Stimulated activated CD4-positive, alpha-beta T cell treated with anti-CD3 and anti-CD28 coated beads, Interleukin-15, amount 100 ng/mL, for 48 hours (primary cell): Measurements from ENCODE around the gene FSTL5.

ENCODE experiments used
- DNase-seq, 2 donors: peaks; one replicate each; pipeline ENCODE4 v3.0.0-alpha.2; 2020; ENCODE audit warnings: low read depth in 2 of 2

The FSTL5 gene

DNA sequence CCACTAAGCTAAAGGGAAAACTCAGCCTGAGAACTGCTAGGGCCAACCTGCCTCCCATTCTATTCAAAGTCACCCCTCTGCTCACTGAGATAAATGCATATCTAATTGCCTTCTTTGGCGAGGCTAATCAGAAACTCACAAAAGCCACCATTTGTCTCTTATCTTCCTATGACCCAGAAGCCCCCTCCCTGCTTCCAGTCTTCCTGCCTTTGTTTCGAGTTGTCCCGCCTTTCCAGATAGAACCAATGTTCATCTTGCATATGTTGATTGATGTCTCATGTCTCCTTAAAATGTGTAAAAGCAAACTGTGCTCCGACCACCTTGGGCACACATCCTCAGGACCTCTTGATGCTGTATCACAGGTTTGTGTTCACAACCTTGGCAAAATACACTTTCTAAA, 459.8 kb downstream of the FSTL5 start:
- no peak for DNase-seq

DNA sequence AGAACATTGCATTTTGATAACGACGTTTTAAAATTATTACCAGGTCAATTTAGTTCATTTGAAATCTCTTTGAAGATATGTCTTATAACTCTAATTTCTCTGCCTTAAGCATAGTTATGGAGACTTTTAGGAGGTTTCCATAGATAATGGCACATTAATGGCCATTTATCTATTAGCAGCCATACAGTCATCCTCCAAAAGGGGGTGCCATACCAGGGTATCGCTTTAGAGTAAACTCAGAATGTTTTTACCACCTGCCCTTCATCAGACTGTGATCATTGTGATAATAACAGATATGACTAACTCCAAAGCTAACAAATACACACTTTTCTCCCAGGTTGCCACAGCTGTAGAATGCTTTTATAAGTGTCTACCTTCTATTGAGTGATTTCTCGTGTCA, 461.5 kb downstream of the FSTL5 start:
- no peak for DNase-seq

DNA sequence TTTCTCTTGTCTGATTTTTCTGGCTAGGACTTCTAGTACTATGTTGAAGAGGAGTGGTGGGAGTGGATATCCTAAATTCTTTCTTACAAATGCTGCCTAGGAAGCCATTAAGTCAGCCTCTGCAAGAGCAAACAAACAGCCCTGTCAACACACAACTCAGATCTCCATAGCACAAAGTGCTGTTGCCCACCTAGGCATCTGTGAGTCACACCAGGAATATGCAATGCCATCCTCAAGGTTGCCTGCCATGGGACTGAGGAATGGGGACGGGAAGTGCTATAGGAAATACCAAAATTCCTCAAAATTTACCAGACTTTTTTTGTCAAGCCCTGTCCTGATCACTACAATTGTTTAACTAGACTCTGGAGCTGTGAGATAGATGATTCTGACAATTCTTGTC, 466.9 kb downstream of the FSTL5 start:
- no peak for DNase-seq

DNA sequence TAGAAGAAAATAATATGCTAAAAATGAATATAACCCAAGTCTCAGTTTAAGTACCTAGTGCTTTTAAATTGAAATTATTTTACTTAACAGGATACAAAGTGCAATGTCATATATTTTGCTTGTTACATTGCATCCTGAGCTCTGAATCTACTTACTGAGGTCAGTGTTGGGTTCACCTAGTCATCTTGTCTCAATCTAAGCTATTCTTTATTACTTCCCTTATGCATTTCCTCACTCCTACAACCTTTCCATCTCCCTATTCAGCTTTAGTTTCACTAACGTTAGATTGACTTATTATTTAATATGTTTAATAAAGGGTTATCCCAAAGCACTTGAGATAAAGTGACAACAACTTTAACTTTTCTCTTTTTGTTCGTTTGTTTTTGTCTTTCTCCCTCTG, 483.7 kb downstream of the FSTL5 start:
- DNase-seq = no peak

DNA sequence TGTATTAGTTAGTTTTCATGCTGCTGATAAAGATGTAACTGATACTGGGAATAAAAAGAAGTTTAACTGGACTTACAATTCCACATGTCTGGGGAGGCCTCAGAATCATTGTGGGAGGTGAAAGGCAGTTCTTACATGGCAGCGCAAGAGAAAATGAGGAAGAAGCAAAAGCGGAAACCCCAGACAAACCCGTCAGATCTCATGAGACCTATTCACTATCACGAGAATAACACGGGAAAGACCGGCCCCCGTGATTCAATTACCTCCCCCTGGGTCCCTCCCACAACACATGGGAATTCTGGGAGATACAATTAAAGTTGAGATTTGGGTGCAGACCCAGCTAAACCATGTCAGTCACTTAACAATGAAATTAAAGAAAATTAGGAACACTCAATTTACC, 499.1 kb downstream of the FSTL5 start:
- no peak for DNase-seq

DNA sequence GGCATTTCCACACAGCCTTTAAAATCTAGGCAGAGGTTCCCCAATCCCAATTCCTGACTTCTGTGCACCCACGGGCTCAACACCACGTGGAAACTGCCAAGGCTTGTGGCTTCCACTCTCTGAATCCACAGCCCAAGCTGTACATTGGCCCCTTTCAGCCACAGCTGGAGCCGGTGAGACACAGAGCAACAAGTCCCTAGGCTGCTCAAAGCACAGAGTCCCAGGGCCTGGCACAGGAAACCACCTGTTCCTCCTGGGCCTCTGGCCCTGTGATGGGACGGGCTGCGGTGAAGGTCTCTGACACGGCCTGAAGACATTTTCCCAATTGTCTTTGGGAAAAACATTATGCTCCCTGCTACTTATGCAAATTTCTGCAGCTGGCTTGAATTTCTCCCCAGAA, 500.0 kb downstream of the FSTL5 start:
- no peak for DNase-seq

DNA sequence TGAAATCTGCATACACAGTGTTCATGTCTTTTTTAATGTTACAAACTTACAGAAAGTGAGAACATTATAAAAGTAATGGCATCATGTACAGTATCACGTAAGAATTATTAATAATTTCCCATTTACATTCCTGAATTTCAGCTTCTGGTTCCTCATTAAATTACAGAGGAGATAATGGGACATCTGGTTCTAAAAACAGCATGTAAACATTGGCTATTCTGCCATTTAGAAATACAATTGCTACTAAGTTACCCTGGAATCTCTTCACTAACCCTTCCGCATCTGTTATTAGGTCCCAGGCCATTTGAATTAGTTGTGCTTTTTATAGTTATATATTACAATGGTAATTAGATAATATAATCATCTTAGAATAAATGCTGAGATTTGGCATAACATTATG, 505.1 kb downstream of the FSTL5 start:
- DNase-seq = no peak

DNA sequence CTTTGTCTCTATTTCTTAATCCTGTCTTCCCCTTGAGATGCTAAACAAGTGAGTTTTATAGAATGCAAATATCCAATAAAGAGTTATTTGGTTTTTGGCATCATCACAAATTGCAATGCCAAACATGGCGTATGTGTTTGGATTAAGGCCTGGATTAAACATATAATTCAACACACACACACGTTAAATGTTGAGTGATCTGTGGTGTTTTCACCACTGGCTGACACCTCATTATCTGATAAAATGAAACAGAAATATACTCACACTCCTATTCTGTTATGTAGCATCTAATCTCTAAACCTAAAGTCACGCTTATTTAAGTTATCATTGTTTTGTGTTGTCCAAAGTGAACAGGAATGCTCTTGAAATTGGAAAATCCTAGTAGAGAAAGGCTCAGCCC, 506.2 kb downstream of the FSTL5 start:
- no peak for DNase-seq

DNA sequence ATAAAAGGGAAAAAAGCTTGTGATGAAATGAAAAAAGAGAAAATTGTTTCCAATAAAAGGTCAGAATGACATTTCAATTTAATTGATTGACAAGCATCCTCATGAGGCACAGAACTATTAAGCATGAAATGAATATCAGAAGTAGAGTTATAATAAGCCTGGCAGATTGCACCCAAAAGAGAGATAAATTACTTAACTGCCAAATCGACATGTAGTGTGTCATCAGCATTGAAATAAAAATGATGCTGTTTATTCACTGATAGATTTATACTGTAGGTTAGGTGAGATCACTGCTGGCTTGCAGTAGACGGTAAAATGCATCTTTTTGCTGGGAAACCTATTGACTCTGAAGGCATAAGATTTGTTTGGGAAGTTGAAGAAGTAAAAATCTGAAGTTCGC, 507.2 kb downstream of the FSTL5 start:
- no peak for DNase-seq

DNA sequence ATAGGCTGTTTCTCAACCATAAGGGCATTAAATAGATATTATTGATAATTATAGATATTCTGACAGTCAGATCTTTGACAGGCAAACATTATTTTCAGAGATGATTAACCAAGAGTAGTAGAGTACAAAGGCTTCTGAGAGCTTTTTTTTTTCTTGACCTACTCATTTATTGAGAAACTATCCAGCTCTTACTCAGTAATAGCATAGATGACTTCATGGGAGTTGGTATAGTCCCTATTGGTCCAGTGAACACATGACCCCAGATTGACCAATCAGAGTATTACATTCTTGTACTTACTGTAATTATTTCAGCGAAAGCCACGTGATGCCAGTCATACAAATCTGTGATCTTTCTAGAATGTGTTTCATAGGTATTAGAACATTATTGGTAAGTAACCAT, 508.7 kb downstream of the FSTL5 start:
- no peak for DNase-seq

DNA sequence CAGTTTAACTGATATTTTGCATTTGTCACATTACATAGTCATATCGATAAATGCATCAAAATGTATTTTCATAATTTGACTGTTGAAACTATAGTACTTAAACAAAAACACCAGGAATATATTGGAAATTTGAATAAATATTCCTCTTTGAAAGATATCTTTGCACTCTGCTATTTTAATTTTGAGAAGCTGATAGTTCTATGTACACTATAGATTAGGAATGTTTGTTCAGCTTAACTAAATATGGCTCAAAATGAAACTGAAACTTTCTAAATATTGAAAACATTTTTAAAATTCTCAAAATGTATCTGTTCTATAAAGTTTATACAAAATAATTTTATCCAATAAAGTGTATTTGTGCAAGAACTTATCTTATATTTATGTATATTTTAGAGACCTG, 510.1 kb downstream of the FSTL5 start:
- no peak for DNase-seq

DNA sequence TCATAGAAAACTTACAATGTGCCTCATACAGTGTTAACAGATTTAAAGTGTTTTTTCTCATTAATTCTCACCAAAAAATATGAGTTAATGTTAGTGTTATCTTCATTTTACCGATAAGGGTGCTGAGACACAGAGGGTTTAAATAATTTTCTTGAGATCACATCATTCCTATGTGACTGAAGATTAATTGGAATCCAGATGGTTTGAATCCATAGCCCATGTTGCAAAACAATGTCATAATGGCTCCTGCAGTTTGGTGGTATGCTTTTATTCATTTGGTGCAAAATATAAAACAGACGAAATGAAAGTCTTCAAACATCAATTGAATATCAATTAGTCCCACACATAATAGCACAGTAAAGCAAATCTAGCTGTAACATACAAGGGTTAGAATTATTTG, 512.2 kb downstream of the FSTL5 start:
- DNase-seq = no peak

DNA sequence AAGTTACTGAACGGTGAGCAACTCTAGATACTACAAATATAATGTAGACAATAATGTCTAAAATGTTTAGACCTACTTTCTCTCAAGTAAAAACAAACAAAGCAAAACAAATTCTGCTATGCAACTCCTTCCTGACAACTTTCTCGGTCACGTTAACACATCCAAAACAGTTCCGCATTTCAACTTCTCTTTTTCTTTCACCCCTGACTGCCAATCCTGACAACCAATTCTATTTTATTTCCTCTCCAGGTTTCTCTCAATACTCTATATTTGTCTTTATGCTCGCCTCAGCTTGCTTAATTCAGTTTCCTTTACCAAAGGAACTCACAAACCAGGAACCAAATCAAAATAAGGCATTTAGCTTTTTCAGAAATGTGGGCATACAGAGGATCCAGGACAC, 513.0 kb downstream of the FSTL5 start:
- no peak for DNase-seq

DNA sequence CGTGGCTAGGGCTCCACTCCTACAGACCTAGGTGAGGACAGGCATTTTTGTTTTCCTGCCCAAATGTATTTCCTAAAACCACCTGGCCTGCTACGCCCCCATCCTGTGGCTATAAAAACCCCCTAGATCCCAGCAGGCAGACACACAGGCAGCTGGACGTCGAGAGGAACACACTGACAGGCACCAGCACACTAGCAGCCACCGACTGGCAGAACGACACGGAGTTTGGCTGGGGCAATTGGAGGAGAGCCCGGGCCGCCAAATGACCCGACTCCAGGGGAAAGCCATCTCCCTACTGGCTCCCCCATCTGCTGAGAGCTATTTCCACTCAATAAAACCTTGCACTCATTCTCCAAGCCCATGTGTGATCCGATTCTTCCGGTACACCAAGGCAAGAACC, 516.0 kb downstream of the FSTL5 start:
- DNase-seq = no peak

DNA sequence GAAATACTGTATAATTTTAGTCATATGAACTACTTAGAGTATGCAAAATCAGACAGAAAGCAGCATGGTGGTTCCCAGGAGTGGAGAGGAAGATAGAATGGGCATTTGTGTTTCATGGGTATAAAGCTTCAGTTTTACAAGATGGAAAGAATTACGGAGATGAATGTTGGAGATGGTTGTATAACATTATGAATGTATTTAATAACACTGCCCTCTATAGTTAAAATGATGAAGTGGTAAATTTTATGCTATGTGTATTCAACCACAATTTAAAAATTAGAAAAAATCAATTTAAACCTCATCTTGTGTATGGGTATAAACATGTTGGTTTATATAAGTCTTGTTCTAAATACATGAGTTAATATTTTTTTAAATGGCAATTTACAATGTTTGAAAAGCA, 521.1 kb downstream of the FSTL5 start:
- no peak for DNase-seq

DNA sequence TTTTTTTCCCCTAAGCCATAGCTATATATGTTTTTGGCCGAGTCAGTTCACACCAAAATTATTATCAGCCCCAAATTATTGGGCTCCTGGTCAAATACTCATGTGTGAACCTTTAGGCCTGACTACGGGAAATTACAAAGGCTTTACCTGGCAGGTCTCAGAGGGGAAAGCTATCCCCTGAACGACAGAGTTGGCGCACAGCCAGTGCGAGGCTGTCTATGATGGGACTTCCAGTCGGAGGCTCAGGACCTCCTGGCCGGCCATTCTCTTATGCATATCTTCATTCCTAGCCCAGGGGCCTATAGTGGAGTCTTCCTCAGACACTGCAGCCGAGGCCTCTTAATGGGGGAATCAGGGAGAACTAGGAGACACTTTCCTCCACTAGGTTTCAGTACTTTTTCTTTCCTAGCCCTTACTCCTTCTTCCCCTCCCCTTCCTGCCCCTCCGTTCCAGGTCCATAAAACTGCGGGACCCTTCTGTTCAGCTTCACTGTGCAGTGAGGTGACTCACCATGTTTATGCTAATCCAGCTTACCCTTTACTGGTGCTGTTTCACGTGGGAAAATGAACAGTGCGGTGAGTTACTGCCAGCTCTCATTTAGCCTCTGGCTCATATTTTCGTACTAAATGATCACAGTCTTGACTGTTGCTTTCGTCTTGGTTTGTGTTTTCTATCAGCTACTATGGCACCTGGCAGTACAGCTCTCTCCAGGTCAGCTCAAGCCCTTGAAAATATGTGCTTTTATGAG, 533.9 kb downstream of the FSTL5 start:
- no peak for DNase-seq

DNA sequence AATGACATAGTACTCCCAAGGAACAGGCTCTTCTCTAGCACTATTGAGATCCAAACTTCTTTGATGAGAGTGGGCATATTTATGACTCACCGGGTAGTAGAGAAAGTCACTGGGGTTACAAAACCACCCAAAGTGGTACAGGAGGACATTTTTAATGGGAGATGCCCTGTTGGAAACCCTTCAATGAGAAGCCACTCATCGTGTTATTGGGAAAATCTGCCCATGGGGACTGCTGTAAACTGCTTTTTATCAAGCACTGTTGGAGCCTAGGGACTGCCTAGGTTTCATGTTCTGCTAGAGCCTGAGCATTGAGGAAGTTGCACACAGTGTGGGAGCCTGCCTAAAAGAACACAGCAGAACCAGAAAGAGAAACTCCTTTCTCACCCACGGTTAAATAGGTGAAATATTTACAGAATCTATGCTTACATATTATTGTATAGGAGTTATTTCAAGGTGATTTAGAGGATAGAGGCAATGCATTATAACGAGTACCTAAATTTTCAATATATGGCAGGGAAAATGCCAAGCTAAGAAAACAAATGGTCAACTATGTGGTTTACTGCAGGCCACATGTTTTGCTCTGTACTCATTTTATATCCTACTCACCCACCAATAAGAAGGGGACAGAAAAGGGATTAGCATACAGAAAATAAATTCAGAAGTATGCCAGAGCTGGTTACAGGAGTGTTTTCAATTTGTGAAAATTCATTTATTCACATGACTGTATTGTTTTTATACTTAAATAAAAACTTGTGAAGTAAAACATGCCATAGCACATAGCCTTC, 559.1 kb downstream of the FSTL5 start:
- DNase-seq = no peak

DNA sequence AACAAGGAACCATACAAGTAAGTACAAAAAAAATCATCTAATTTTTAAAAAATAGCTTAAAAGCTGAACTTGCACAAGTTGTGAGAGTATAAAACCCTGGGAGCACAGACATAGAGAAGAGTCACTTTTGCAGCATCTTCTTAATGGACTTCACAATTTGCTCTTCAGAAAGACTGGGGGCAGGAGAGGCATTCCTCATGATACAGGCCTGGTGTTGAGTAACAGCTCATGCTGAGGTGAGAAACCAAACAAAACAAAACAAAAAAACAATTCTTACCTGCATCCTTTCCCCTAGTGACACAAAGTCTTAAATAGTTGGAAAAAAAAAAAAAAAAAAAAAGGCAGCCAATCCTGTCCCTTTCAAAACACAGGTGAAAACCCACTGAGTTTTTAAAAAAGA, 562.8 kb downstream of the FSTL5 start:
- DNase-seq = no peak

DNA sequence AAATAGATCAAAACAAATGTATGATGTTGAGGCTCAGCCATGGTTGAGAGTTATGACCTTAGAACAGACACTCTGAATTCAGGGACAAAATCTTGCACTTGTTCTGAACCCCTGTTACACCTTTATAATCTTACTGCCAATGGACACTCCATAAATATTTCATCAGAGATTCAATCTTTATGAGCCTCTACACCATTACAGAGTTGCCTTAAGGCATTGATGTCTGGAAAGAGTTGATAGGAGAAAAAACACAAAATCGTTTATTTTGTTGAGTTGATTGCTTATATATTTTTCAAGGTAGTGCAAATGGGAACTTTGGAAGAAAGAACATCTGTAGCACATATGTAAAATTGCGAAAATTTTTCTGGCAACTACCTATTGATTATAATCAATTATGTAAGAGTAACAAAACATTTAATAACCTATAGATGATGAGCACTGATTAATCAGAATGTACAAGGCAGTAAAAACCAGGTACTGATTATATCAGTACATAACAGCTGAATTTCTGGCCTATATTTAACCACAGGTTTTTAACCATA, 568.5 kb downstream of the FSTL5 start:
- no peak for DNase-seq

DNA sequence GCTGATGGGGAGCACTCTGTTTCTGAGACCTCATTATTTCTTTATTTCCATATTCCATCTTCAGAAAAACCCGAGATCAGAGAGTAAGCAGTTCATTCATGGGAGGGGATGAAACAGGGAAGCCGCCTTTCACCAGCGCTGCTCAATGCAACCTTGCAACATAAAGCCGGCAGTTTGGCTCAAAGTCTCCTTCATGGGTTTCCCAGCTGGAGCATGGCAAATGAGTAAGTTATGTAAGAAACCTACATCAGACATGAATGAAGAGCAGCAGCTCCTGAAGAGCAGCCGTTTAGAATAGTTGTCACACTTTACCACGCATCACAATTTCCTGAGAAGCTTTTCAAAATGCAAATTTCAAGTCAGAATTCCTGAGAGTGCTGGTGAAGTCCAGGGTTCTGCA, 578.8 kb downstream of the FSTL5 start:
- no peak for DNase-seq

DNA sequence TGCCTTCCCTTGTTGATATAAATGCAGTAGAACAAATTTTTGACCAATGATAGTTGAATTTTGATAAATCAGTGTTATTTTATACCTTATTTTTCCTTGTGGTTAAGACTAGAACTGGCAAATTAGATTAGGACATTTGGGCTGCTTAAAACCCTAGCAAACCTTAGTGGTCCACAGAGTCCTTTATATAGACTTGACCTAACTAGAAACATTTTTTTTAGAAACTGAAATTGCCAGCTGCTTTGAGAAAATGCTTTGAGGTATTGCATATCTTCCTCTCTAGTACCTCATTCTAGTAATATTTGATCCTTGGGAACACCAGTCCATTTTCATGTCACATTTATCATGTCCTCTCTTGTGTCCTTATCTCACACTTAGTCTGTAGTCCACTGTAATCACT, 580.3 kb downstream of the FSTL5 start:
- no peak for DNase-seq

DNA sequence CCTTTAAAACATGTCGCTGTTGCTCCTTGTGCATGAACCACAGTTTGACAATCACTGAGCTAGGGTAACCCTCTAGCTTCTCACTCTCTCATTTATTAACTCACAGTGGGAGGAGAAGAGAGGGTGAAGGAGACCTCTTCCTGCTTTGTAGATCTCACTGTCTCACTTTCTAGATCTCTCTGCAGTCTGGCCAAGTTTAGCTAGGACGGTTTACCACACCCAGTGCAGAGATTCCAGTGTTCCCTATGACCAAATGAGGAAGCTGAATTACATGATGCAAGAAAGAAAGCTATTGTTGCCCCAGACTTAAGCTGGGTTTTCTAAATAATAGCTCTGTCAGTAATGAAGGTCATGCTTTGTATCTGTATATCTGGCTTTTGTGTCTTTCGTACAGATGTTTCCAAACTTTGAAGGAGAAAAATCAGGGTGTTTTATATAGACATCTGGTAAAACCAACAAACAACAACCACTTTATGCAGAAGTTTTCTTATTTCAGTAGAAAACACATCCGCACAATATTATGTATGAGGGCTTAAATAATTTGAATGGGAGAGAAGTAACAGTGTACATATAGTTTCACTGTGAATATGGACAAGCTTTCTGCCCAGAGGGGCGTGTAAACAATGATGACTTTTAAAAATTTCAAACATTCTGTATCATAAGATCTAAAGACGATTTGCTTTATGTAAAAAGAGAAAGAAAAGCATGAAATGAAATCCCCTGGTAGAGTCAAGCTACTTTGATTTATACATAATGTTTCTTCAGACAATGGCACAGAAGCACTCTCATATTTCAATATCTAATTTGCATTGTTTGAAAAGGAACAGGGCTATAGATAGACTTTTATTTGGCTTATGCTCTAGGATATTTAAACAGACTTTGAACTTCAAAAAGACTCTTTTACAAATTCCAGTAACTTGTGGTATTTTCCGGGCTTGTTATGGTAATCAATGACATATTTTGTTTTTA, 582.3 kb downstream of the FSTL5 start:
- DNase-seq = no peak
